GM20431 (cell line): ENCODE data around the gene ZNF766.
"Not testable (repeated sequence)": the region's sequence is repeated elsewhere in the genome, so short reads cannot be mapped to it uniquely, and the experiment has no call there.

Experiments used
- in situ Hi-C: fragments of 300-500 bp; cut with MseI, MboI; formaldehyde crosslinking; loops from one replicate; pipeline ENCODE4 v1.15.0; 2020; ENCODE audit warnings: low sequenced_read_pairs; ENCODE audit not compliant: unreplicated experiment

Gene ZNF766

GRCh38 chr19:52274191-52274590, 4.8 kb downstream of the ZNF766 start:
- in situ Hi-C loops = no loop called here

- in situ Hi-C loops = no loop called here
These were observed 6.6 kb downstream of the ZNF766 start for GRCh38 chr19:52275988-52276387.

- in situ Hi-C loops = no loop called here
These were observed 8.1 kb downstream of the ZNF766 start for GRCh38 chr19:52277471-52277870.

- in situ Hi-C loops = no loop called here
These were observed 16.9 kb downstream of the ZNF766 start for GRCh38 chr19:52286256-52286655.

GRCh38 chr19:52291781-52292180, 22.4 kb downstream of the ZNF766 start:
- in situ Hi-C loops = no loop called here

- in situ Hi-C loops = not testable (repeated sequence)
These were observed 23.6 kb downstream of the ZNF766 start for GRCh38 chr19:52292946-52293345.

- in situ Hi-C loops = no loop called here
These were observed 27.0 kb downstream of the ZNF766 start for GRCh38 chr19:52296400-52296772.

- in situ Hi-C loops = no loop called here
These were observed 27.6 kb downstream of the ZNF766 start, which contains the start of gene ZNF480 for GRCh38 chr19:52296773-52297600. ZNF480 (plus strand) TSS chr19:52297169; CDS start chr19:52300413, 3,244 bp downstream.

GRCh38 chr19:52297601-52298364, 28.4 kb downstream of the ZNF766 start:
- in situ Hi-C loops = no loop called here

- in situ Hi-C loops = no loop called here
These were observed 37.9 kb downstream of the ZNF766 start for GRCh38 chr19:52307275-52307674.

GRCh38 chr19:52322429-52322828, 53.0 kb downstream of the ZNF766 start:
- in situ Hi-C loops = no loop called here

GRCh38 chr19:52331757-52332156, 62.4 kb downstream of the ZNF766 start:
- in situ Hi-C loops = no loop called here

GRCh38 chr19:52335768-52336116, 66.4 kb downstream of the ZNF766 start:
- in situ Hi-C loops = no loop called here

- in situ Hi-C loops = no loop called here
These were observed 66.9 kb downstream of the ZNF766 start, which contains the start of gene ZNF610 for GRCh38 chr19:52336117-52336790. ZNF610 (plus strand) TSS chr19:52336243; CDS start chr19:52349173, 12,930 bp downstream.

GRCh38 chr19:52336791-52337381, 67.5 kb downstream of the ZNF766 start:
- in situ Hi-C loops = no loop called here

- in situ Hi-C loops = not testable (repeated sequence)
These were observed 69.6 kb downstream of the ZNF766 start for GRCh38 chr19:52339022-52339421.

- in situ Hi-C loops = no loop called here
These were observed 74.2 kb downstream of the ZNF766 start for GRCh38 chr19:52343548-52343947.

- in situ Hi-C loops = no loop called here
These were observed 75.8 kb downstream of the ZNF766 start for GRCh38 chr19:52345162-52345561.
